DMS153 (cell line): ENCODE data around the gene SNX20.

Source experiments
- DNase-seq: peaks from one replicate; lab custom pipeline; 2025; lab: John Stamatoyannopoulos, UW

SNX20 gene

DNA sequence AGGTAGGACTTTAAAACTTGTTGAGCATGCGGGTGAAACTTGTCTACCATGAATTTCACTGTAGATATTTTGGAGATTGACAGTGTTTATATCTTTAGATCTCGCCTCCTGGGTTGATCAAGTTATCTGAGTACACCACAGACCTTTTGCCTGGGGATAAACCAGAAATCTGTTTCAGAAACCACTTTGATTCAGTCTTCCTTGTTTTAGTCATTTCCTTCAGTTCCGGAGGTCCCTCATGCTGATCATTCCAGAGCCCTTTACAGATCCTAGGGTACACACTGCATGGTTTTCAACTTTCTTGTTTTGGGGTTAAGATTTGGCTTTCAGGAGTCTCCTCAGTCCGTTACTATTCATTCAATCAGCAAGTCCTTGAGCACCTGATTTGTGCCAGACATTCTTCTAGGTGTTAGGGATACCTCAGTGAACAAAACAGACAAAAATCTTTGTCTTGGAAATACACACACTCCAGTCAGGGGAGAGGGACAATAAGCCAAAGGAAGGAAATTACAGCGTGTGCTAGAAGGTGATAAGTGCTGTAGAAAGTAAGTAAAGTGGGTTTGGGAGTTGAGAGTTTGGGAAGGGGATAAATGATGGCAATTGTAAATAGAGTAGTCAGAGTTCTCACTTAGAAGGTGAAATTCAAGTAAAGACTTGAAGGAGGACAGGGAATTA lies 24.5 kb upstream of the SNX20 start:
- no peak for DNase-seq

- DNase-seq, result no peak
These were observed 23.1 kb upstream of the SNX20 start for GRCh38 chr16:50704245-50704644.

GRCh38 chr16:50702725-50703124 lies 21.6 kb upstream of the SNX20 start:
- DNase-seq, result no peak

DNA sequence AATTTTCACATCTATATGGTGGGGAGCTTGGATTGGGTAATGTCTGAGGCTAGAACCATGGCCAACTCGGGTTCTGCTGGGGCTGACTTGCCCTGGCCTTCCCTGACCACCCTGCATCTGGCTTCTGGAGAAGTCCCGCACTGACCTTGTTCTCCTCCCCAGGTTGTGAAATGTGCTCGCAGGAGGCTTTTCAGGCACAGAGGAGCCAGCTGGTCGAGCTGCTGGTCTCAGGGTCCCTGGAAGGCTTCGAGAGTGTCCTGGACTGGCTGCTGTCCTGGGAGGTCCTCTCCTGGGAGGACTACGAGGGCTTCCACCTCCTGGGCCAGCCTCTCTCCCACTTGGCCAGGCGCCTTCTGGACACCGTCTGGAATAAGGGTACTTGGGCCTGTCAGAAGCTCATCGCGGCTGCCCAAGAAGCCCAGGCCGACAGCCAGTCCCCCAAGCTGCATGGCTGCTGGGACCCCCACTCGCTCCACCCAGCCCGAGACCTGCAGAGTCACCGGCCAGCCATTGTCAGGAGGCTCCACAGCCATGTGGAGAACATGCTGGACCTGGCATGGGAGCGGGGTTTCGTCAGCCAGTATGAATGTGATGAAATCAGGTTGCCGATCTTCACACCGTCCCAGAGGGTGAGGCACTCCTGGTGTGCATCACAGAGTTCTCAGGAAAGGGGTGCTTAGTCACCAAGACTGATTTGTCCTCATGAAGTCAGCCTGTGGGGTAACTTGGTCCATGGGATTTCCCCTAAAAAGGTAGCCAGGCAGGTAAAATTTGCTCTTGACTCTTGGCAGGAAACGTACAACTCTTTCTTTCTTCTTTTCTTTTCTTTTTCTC lies 18.4 kb upstream of the SNX20 start:
- DNase-seq, result no peak

DNA sequence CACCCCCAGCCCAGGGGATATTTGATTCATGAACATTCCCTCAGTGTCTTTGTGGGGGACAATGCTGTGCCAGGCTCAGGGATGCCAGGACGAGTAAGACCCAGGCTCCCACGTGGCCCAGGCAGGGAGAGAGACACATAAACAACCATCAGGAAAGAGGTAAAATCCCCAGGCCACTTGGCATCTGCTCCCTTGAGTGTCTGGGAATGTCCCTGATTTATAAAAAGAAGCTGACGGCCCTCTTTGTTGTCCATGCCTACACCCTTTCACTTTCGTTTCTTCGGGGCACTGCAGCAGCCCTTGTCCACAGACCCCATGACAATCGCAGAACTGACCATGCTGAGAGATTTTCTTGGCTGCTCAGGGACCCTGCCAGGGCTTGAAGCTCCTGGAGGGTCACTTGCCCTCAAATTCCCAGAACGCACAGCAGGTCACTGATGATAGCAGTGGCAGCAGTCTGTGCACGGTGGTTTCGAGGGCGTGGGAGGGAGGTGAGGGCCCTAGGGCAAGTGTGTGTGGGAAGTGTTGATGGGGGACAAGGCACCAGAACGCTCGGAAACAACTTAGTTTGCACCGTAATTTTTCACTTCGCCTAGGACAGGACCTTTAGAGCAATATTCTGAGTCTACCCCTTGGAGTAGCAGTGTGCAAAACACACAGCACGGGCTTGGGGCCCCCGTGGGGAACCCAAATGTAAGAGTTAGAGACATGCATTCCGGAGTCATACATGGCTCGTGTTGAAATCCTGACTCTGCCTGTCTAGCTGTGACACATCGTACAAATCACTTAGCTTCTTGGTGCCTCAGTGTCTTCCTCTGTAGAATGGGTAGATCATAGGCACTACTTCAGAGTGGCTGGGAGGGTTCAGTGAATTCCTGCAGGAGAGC lies 17.0 kb upstream of the SNX20 start:
- DNase-seq, result no peak

GRCh38 chr16:50697421-50697715 lies 16.3 kb upstream of the SNX20 start:
- DNase-seq, result no peak

GRCh38 chr16:50696575-50697420 lies 15.7 kb upstream of the SNX20 start:
- no peak for DNase-seq

- no peak for DNase-seq
These were observed 15.0 kb upstream of the SNX20 start for GRCh38 chr16:50696126-50696525.

DNA sequence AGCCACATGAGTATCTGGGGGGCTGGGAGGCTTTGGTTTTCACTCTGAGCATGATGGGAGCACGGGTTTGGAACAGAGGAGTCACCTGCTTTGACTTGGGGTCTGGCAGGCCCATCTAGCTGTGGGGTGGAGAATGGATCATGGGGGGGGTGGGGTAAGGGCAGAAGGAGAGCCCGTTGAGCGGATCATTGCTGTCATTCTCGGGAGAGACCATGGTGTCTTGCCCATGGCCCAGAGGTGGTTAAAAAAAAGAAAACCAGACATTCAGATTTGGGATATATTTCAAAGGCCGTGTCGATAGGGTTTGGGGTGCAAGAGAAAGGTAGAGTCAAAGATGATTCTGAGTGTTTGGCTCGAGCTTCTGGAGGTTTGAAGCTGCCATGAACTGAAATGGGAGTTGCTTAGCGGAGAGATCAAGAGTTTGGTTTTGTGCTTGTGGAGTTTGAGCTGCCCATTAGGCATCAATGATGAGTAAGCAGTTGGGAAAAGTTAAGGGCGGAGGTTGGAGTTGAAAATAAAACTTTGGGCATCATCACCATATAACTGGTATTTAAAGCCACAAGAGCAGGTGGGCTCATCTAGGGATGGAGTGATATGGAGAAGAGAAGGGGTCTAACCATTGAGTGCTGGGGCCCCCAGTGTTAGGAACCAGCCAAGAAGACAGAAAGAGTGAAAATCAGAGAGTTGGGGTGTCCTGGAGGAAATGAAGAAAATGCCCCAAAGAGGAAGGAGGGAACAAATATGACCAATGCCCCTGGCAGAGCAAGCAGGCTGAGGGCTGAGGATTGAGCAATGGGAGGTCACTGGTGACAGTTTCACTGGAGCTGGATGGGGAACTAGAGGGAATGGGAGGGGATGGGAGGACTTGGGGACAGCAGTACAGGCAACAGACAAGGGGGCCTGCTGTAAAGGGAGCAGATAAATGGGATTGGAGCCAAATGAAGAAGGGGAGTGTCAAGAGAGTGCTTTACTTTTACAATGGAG lies 14.2 kb upstream of the SNX20 start:
- no peak for DNase-seq

DNA sequence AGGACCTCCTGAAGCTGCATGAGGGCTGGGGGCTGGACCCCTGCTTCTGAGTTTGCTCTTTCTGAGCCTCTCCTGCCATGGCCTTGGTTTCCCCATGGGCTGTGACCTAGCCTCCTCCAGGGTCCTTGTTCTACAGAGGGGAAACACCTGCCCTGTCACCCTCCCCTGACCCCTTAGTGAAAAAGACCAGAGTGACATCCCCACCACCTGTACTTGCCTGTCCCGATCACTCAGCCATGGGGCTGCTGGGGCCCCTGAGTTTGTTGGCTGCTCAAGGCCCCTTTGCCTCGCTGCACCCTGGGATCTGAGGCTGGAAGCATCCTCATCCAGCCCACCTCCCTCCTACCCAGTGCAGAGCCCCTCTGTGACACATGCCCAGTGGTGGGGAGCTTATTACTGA lies 13.1 kb upstream of the SNX20 start:
- DNase-seq, result no peak

- DNase-seq, result no peak
These were observed 12.1 kb upstream of the SNX20 start, which contains the start of gene NOD2 for GRCh38 chr16:50692999-50693781. TSS of gene NOD2 (plus strand) at chr16:50693606. CDS start at chr16:50699496, 5,890 bp downstream.

- DNase-seq, result no peak
These were observed 11.5 kb upstream of the SNX20 start for GRCh38 chr16:50692644-50692998.

DNA sequence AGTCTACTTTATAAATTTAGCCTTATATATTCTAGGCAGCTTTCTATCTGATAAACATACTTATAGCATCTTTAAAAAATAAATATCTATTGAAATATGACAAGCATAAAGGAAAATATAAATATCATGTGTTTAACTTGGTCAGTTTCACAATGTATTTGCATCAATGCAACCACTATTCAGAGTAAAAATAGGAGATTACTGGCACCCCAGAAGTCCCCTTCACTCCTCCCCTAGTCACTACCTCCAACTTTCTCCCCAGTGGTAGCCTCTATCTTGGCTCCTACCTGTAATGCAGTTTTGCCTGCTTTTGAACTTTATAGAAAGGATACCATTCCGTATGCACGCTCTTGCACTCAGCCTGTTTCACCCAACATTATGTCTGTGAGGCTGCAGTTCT lies 9.1 kb upstream of the SNX20 start:
- DNase-seq, result no peak

GRCh38 chr16:50688867-50689266 lies 7.8 kb upstream of the SNX20 start:
- DNase-seq, result no peak

GRCh38 chr16:50688083-50688482 lies 7.0 kb upstream of the SNX20 start:
- DNase-seq, result no peak

DNA sequence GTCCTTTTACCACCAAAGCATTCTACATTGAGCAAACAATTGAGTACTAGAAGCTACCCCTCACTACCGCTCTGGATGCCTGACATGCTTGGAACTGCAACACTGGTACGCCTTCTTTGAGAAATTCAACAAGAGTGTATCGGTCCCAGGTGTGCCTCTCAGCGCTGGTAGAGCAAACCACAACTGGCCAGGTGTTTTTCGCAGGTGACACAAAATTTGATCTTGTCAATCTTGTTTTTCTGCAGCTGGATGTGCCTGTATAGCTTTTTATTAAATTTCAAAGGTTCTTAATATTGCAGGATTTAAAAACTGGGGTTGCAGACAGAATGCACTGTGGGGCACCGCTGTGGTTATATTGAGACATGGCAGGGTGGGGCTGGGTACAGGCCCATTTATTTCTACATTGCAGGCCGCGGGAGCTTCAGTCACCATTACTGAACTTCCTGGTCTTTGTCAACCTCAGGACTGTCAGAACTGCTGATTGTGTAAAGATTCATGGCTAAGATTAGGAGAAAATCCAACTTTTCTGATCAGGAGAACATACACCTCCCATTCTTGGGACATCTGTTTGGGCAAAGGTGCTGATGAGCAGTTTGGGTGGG lies 4.5 kb upstream of the SNX20 start:
- no peak for DNase-seq

DNA sequence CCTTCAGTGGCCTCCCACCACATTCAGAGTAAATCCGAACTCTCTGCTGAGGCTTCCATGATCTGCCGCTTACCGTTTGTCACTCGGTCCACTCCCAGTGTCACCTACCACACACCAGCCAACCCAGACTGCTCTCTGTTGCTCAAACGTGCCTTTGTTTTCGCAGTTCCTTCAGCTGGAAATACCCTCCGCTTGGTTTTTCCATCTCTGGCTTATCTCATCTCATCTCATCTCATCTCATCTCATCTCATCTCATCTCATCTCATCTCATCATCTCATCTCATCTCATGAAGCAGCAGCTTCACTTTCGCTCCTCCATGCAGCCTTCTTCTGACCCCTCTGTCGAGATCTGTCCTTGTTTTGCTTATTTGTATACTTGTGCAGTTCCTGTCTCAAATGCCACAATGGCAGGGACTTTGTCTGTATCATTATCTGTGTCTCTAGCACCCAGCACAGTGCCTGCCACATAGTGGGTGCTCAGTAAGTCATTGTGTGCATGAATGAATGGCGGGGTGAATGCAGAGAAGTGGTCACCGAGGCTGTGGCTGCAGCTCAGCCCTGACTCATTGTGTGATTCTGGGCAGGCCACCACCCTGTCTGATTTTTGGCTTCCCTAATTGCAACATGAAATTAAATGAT lies 3.8 kb upstream of the SNX20 start:
- DNase-seq, result no peak

DNA sequence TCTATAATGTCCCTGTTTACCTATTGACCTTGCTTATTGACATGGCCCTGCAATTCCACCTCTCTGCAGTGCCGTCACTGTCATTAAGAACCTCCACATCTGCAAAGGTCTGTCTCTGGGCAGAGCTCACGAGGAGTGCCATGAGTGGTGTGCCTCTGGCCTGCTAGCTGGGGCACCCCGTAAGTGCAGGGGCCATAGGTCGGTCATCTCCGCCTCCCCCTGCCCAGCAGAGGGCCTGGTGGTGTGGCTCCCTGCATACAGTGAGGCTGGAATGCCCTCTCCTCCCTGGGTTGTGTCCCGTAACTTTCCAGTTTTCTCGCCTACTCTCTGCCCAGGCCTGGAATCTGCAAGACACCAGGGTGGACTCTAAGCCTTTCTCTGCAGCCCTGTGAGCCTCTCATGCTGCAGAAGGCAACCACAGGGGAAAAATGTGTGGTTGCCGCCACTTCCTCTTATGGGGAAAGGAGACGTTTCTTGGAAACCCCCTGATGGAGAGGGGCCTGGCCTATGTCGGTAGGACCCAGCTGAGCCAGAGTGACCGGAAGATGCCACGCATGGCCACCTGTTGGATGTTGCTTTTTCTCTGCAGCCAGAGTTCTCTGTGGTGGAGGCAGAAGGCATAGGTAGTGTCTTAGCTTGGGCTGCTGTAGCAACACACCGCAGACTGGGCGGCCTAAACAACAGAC lies 2.7 kb upstream of the SNX20 start:
- DNase-seq, result no peak
